GM18951 (cell line): Measurements from ENCODE around the gene DLX6.

Experiments used
- POLR2A ChIP-seq: IDR thresholded peaks from 4 replicates; pipeline ENCODE4 v1.6.1; 2011; ENCODE audit warnings: mild to moderate bottlenecking; ENCODE audit not compliant: insufficient read length, insufficient read depth; ENCODE audit errors: extremely low read depth
- in situ Hi-C: fragments of 300-500 bp; cut with MboI; formaldehyde crosslinking; loops from one replicate; pipeline ENCODE4 v1.12.0; 2022; ENCODE audit warnings: low sequenced_read_pairs, mixed read lengths, inconsistent platforms; ENCODE audit not compliant: unreplicated experiment

Gene DLX6

GRCh38 chr7:97001221-97001620 lies 4.1 kb upstream of the DLX6 start:
- TF ChIP-seq POLR2A: no peak
- in situ Hi-C loops: no loop called here

GRCh38 chr7:97001656-97002554 lies 3.4 kb upstream of the DLX6 start:
- in situ Hi-C loops: no loop called here
- no peak for TF ChIP-seq POLR2A

GRCh38 chr7:97002555-97003261 lies 2.6 kb upstream of the DLX6 start:
- no peak for TF ChIP-seq POLR2A
- in situ Hi-C loops: no loop called here

- TF ChIP-seq POLR2A: no peak
Observed at GRCh38 chr7:97003262-97004246, 1.8 kb upstream of the DLX6 start.

GRCh38 chr7:97004247-97005182 lies 838 bp upstream of the DLX6 start:
- in situ Hi-C loops: no loop called here
- TF ChIP-seq POLR2A: no peak

More at GRCh38 chr7:97003262-97004246, 1.8 kb upstream of the DLX6 start:
- in situ Hi-C loops: no loop called here

- in situ Hi-C loops: no loop called here
Observed at GRCh38 chr7:97006055-97006815, 882 bp downstream of the DLX6 start.

GRCh38 chr7:97006816-97007582 lies 1.6 kb downstream of the DLX6 start:
- in situ Hi-C loops: no loop called here
- TF ChIP-seq POLR2A: no peak

More at GRCh38 chr7:97006055-97006815, 882 bp downstream of the DLX6 start:
- TF ChIP-seq POLR2A: no peak

- in situ Hi-C loops: no loop called here
- no peak for TF ChIP-seq POLR2A
Observed at GRCh38 chr7:97007583-97007861, 2.2 kb downstream of the DLX6 start.

GRCh38 chr7:97008275-97008917 lies 3.0 kb downstream of the DLX6 start:
- in situ Hi-C loops: no loop called here
- no peak for TF ChIP-seq POLR2A
